Panc1 (cell line): Measurements from ENCODE around the gene LATS1. TPM values are rescaled to one million over a fixed set of nuclear protein-coding genes. Genes with fewer than 3 reads are reported as not detected.

Experiments used
- ATAC-seq: fragments of 200-7000 bp; cut with Tn5 transposase; 2 replicates; pipeline ENCODE4 v1.9.1; 2020; ENCODE audit warnings: mild to moderate bottlenecking, moderate library complexity
- BruUV-seq: library from RNA; stranded (reverse); fragments of 400-500 nt; replicated peaks from 2 replicates; lab custom pipeline; 2021; lab: Mats Ljungman, UMichigan
- CTCF ChIA-PET: fragments of 300-600 bp; sonication (Branson Sonifier 250); formaldehyde crosslinking; loops from one replicate; lab custom pipeline; 2022; ENCODE audit warnings: antibody characterized with exemption; lab: Charles Lee
- POLR2A ChIA-PET: fragments of 300-600 bp; sonication (Branson Sonifier 250); formaldehyde crosslinking; loops from one replicate; lab custom pipeline; 2022; ENCODE audit warnings: antibody characterized with exemption; lab: Charles Lee
- DNase-seq: peaks from one replicate; pipeline ENCODE4 v3.0.0-alpha.2; 2010; ENCODE audit warnings: low read depth, low spot score
- H3K27ac ChIP-seq: 2 replicates; pipeline ENCODE4 v1.5.1; 2011; ENCODE audit warnings: mild to moderate bottlenecking, low read length, inconsistent platforms
- H3K27me3 ChIP-seq: fragments of 200-500 bp; sonication (Bioruptor generic); 2 replicates; pipeline ENCODE4 v1.6.0; 2014; ENCODE audit warnings: low read length, inconsistent platforms; ENCODE audit not compliant: control insufficient read depth, insufficient read depth
- H3K36me3 ChIP-seq: fragments of 200-500 bp; sonication (Bioruptor generic); 2 replicates; pipeline ENCODE4 v1.5.1; 2014; ENCODE audit warnings: inconsistent platforms, mild to moderate bottlenecking, low read length, moderate library complexity; ENCODE audit not compliant: control insufficient read depth, insufficient read depth
- H3K4me1 ChIP-seq: 2 replicates; pipeline ENCODE4 v1.5.1; 2011; ENCODE audit warnings: inconsistent platforms, mild to moderate bottlenecking, low read length, moderate library complexity; ENCODE audit not compliant: control insufficient read depth, insufficient read depth
- H3K4me3 ChIP-seq, 2 experiments: 2 replicates each; pipeline ENCODE4 v1.5.1; 2011 to 2012; ENCODE audit warnings: low read depth in 2 of 2, low read length in 2 of 2, mild to moderate bottlenecking in 2 of 2, inconsistent platforms in 1 of 2, moderate library complexity in 1 of 2
- H3K9me3 ChIP-seq: fragments of 200-500 bp; sonication (Bioruptor generic); 2 replicates; pipeline ENCODE4 v1.5.1; 2014; ENCODE audit warnings: low read depth, mild to moderate bottlenecking, inconsistent platforms, low read length, moderate library complexity; ENCODE audit not compliant: control insufficient read depth, insufficient read depth
- POLR2AphosphoS5 ChIP-seq: IDR thresholded peaks from 2 replicates; pipeline ENCODE4 v1.6.1; 2012; ENCODE audit warnings: mild to moderate bottlenecking, low read depth, low read length, moderate library complexity
- SIN3A ChIP-seq: IDR thresholded peaks from 2 replicates; pipeline ENCODE4 v1.6.1; 2012; ENCODE audit warnings: low read depth, mild to moderate bottlenecking, low read length, moderate library complexity, borderline replicate concordance; ENCODE audit not compliant: insufficient read depth
- TCF7L2 ChIP-seq: IDR thresholded peaks from 2 replicates; pipeline ENCODE4 v1.6.1; 2011; ENCODE audit warnings: mild to moderate bottlenecking, low read depth, low read length, inconsistent platforms
- in situ Hi-C: cut with HindIII; loops from 2 replicates; pipeline ENCODE4 v1.10.0; 2016; ENCODE audit warnings: low sequenced_read_pairs, low pct_unique_long_range_greater_than_20kb
- intact Hi-C: fragments of 100-400 bp; cut with micrococcal nuclease; formaldehyde crosslinking; loops from one replicate; pipeline ENCODE4 v1.10.0; 2022; ENCODE audit not compliant: unreplicated experiment
- total RNA-seq: library from RNA; stranded (reverse); gene quantifications from one replicate; pipeline ENCODE4 v1.2.1, GENCODE V29; 2021; ENCODE audit not compliant: unreplicated experiment
- TF ChIP-seq, protein P1 (sequence below), 2 experiments: IDR thresholded peaks; 2 replicates each; pipeline ENCODE4 v1.6.1; 2011 to 2012; ENCODE audit warnings: low read depth in 2 of 2, control low read depth in 1 of 2, low read length in 1 of 2, mild to moderate bottlenecking in 1 of 2, moderate library complexity in 1 of 2; ENCODE audit not compliant: insufficient read depth in 1 of 2
- TF ChIP-seq, protein P2 (sequence below): fragments of 450-650 bp; IDR thresholded peaks from 2 replicates; pipeline ENCODE4 v1.5.1; 2017; ENCODE audit warnings: mild to moderate bottlenecking

The LATS1 gene
- total RNA-seq, 1 experiment from 2014 or later, result 36.0 TPM

DNA sequence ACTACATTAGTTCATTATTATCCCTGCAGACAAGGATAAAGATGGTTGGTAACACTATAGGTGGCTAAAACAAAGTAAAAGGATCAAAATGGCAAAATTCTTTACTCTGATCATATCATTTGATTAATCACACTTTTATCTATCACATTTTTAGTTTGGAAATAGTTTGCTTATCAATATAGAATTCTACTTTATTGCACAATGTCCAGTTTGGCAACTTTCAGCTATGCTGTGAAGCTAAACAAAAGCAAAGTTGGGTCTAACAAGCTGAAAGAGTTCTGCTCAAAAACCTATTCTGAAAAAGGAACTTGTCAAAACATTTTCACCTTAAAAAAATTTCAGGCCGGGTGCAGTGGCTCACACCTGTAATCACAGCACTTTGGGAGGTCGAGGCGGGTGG lies 7.9 kb upstream of the LATS1 start:
- no peaks in the 10 kb centered on the region for H3K27me3 ChIP-seq
- intact Hi-C loops, result no loop called here
- TF ChIP-seq SIN3A (no peak), POLR2AphosphoS5 (no peak), TCF7L2 (no peak)
- TF ChIP-seq, protein P1, sequence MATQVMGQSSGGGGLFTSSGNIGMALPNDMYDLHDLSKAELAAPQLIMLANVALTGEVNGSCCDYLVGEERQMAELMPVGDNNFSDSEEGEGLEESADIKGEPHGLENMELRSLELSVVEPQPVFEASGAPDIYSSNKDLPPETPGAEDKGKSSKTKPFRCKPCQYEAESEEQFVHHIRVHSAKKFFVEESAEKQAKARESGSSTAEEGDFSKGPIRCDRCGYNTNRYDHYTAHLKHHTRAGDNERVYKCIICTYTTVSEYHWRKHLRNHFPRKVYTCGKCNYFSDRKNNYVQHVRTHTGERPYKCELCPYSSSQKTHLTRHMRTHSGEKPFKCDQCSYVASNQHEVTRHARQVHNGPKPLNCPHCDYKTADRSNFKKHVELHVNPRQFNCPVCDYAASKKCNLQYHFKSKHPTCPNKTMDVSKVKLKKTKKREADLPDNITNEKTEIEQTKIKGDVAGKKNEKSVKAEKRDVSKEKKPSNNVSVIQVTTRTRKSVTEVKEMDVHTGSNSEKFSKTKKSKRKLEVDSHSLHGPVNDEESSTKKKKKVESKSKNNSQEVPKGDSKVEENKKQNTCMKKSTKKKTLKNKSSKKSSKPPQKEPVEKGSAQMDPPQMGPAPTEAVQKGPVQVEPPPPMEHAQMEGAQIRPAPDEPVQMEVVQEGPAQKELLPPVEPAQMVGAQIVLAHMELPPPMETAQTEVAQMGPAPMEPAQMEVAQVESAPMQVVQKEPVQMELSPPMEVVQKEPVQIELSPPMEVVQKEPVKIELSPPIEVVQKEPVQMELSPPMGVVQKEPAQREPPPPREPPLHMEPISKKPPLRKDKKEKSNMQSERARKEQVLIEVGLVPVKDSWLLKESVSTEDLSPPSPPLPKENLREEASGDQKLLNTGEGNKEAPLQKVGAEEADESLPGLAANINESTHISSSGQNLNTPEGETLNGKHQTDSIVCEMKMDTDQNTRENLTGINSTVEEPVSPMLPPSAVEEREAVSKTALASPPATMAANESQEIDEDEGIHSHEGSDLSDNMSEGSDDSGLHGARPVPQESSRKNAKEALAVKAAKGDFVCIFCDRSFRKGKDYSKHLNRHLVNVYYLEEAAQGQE (IDR thresholded peaks at IDR 0.05; ENCODE audit: insufficient read depth in 1 of 2, low read depth in 2 of 2, low read length in 1 of 2), result no peak
- TF ChIP-seq, protein P2, sequence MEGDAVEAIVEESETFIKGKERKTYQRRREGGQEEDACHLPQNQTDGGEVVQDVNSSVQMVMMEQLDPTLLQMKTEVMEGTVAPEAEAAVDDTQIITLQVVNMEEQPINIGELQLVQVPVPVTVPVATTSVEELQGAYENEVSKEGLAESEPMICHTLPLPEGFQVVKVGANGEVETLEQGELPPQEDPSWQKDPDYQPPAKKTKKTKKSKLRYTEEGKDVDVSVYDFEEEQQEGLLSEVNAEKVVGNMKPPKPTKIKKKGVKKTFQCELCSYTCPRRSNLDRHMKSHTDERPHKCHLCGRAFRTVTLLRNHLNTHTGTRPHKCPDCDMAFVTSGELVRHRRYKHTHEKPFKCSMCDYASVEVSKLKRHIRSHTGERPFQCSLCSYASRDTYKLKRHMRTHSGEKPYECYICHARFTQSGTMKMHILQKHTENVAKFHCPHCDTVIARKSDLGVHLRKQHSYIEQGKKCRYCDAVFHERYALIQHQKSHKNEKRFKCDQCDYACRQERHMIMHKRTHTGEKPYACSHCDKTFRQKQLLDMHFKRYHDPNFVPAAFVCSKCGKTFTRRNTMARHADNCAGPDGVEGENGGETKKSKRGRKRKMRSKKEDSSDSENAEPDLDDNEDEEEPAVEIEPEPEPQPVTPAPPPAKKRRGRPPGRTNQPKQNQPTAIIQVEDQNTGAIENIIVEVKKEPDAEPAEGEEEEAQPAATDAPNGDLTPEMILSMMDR, result no peak
- in situ Hi-C loops, result no loop called here
- no peaks in the 10 kb centered on the region for H3K9me3 ChIP-seq
- ATAC-seq (no peak), DNase-seq (no peak)
- BruUV-seq, result no TSS peak
- no peak overlapping the region for H3K27ac ChIP-seq
- H3K4me3 ChIP-seq, result no peak overlapping the region
- ChIA-PET POLR2A (no interaction called here), CTCF (no interaction called here)
- no peaks in the 10 kb centered on the region for H3K4me1 ChIP-seq
- peaks cover 7% of the 10 kb centered on the region for H3K36me3 ChIP-seq

DNA sequence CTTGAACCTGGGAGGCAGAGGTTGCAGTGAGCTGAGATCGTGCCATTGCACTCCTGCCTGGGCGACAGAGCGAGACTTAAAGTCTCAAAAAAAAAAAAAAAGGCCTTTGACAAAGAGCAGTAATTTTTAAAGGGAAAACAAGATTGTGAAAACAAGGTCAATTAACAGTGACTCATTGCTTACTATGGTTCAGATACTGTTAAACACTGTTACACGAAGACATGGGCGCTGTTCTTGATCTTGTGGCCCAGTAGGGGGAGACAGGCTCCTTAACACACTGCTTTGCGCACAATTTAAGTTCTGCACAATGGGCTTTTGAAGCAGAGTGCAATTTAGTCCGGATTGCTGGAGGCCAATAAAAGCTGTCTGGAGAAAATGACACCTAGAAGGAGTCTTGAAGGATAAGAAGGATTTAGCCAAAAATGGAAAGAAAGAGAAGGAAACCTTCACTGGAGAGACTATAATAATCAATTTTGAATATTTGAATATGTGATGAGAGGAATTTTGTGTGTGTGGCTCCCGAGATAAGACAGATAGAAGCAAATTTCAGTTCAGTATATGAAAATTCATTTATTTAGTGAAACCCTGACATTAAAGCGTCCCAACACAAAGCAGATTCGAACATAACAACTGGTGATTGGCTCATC lies 6.0 kb upstream of the LATS1 start:
- Histone ChIP-seq H3K9me3 (no peaks in the 10 kb centered on the region), H3K27ac (no peak overlapping the region), H3K4me1 (0 out of 2 replicates have a peak, but pooled peaks cover 2% of the 10 kb centered on the region), H3K36me3 (peaks cover 7% of the 10 kb centered on the region), H3K4me3 (no peak overlapping the region), H3K27me3 (no peaks in the 10 kb centered on the region)
- CTCF ChIA-PET, result interaction anchor here (0.6 to 0.7 kb wide), 2 partner anchors 8 to 177 kb away, joined by 4 to 6 read pairs; no protein-coding TSS in a partner anchor
- DNase-seq (no peak), ATAC-seq (peak; percentile 93)
- in situ Hi-C loops (no loop called here), intact Hi-C loops (loop anchor here (2.0 kb wide), 1 partner anchor 203 kb away; no protein-coding TSS in a partner anchor)
- BruUV-seq, result no TSS peak
- no peak for TF ChIP-seq SIN3A
- TF ChIP-seq, protein P2, result peak; percentile 93
- TF ChIP-seq, protein P1 (IDR thresholded peaks at IDR 0.05; ENCODE audit: insufficient read depth in 1 of 2, low read depth in 2 of 2, low read length in 1 of 2), result no peak
- 0 out of 2 replicates have a peak, but pooled peaks have one; percentile 24 for TF ChIP-seq POLR2AphosphoS5
- TF ChIP-seq TCF7L2, result no peak
- POLR2A ChIA-PET, result interaction anchor here (0.7 to 1.1 kb wide), 2 partner anchors 9 to 60 kb away, joined by 4 read pairs; no protein-coding TSS in a partner anchor
